HG03558 (cell line): Measurements from ENCODE around the gene MRPL27.

Experiments used
- ATAC-seq: cut with Tn5 transposase; IDR thresholded peaks from one replicate; pipeline ENCODE4 v1.9.1; 2021; ENCODE audit warnings: moderate number of reproducible peaks; ENCODE audit not compliant: unreplicated experiment; ENCODE audit errors: extremely low read depth

Gene MRPL27

DNA sequence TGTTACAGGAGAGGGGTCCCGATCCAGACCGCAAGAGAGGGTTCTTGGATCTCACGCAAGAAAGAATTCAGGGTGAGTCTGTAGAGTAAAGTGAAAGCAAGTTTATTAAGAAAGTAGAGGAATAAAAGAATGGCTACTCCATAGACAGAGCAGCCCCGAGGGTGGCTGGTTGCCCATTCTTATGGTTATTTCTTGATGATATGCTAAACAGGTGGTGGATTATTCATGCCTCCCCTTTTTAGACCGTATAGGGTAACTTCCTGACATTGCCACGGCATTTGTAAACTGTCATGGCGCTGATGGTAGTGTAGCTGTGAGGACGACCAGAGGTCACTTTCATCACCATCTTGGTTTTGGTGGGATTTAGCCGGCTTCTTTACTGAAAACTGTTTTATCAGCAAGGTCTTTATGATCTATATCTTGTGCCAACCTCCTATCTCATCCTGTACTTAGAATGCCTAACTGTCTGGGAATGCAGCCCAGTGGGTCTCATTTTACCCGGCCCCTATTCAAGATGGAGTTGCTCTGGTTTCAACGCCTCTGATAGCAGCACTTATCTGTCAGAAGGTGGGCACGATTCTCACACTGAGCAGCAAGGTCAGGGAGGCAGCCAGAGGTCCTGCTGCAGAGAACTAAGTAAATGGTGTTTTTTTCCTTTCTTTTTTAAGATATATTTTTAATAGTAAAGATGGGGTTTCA lies 53.5 kb downstream of the MRPL27 start:
- ATAC-seq = no peak

DNA sequence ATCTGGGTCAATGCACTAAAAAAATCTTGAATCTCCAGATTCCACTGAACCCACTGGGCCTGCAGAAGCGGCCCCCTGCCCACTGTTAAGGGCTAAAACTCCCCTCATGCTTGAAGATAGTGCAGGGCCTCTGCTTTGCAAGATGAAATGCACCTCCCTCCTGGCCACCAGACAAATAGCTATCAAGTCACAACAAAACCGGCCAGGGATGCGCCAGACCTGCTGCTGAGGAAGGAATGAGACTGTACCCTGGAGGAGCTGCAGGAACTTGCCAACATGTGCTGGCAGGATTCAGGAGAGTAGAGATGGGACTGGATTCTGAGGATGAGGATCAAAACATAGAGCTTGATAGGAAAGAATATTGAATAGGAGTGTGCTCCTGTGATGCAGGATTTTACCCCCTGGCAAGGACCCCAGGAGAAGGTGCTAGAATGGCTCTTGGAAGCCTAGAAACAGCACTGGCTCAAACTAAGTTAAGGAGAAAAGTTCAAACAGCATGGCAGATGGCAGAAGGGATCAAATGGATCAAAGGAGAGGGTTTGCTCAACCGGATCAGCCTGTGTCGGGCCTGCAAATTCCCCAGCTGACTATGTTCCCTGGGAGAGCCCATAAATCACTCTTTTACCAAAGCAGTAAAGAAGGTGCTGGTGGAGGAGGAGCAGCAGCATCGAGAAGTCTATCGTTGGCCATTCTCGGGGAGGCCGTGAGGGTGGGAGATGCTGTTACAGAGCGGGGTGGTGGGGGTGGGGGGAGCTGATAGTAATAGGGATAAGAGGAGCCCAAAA lies 54.3 kb downstream of the MRPL27 start:
- ATAC-seq = no peak
